ENCODE data around the gene CDC42SE2.
A peak's percentile ranks its signal among the peaks of the same experiment; 100 is the strongest.

The CDC42SE2 gene

GRCh38 chr5:131263648-131264450, at the start of gene CDC42SE2:
TSS of gene CDC42SE2 (plus strand) at chr5:131264053. CDS start at chr5:131359494, 95,441 bp downstream.
- H3K36me3 ChIP-seq (ENCODE audit: control insufficient read depth, insufficient read depth, low read length), result peaks cover 2% of the 10 kb centered on the region
- H3K27ac ChIP-seq (ENCODE audit: low read depth, low read length), result peak within 1 kb of the TSS; percentile 83
- H3K27me3 ChIP-seq (ENCODE audit: control insufficient read depth, insufficient read depth, low read length), result no peaks in the 10 kb centered on the region
- H3K4me3 ChIP-seq (ENCODE audit: low read length), result peak within 1 kb of the TSS; percentile 100
- H3K9ac ChIP-seq (ENCODE audit: low read length), result peak within 1 kb of the TSS; percentile 95
- peaks cover 8% of the 10 kb centered on the region for H3K4me1 ChIP-seq (ENCODE audit: control insufficient read depth, insufficient read depth, low read length)

GRCh38 chr5:131214609-131215227, 49.1 kb upstream of the CDC42SE2 start:
- Histone ChIP-seq H3K4me1 (ENCODE audit: control insufficient read depth, insufficient read depth, low read length) (no peaks in the 10 kb centered on the region), H3K9ac (ENCODE audit: low read length) (no peak overlapping the region), H3K36me3 (ENCODE audit: control insufficient read depth, insufficient read depth, low read length) (no peaks in the 10 kb centered on the region), H3K4me3 (ENCODE audit: low read length) (no peak overlapping the region), H3K27ac (ENCODE audit: low read depth, low read length) (no peak overlapping the region), H3K27me3 (ENCODE audit: control insufficient read depth, insufficient read depth, low read length) (no peaks in the 10 kb centered on the region)

- Histone ChIP-seq H3K4me3 (ENCODE audit: low read length) (no peak overlapping the region), H3K27me3 (ENCODE audit: control insufficient read depth, insufficient read depth, low read length) (no peaks in the 10 kb centered on the region), H3K27ac (ENCODE audit: low read depth, low read length) (no peak overlapping the region), H3K9ac (ENCODE audit: low read length) (no peak overlapping the region), H3K4me1 (ENCODE audit: control insufficient read depth, insufficient read depth, low read length) (no peaks in the 10 kb centered on the region), H3K36me3 (ENCODE audit: control insufficient read depth, insufficient read depth, low read length) (no peaks in the 10 kb centered on the region)
These were observed 46.1 kb upstream of the CDC42SE2 start for GRCh38 chr5:131217791-131218190.

- Histone ChIP-seq H3K36me3 (ENCODE audit: control insufficient read depth, insufficient read depth, low read length) (no peaks in the 10 kb centered on the region), H3K4me3 (ENCODE audit: low read length) (no peak overlapping the region), H3K4me1 (ENCODE audit: control insufficient read depth, insufficient read depth, low read length) (no peaks in the 10 kb centered on the region), H3K9ac (ENCODE audit: low read length) (no peak overlapping the region), H3K27ac (ENCODE audit: low read depth, low read length) (no peak overlapping the region), H3K27me3 (ENCODE audit: control insufficient read depth, insufficient read depth, low read length) (no peaks in the 10 kb centered on the region)
These were observed 45.5 kb upstream of the CDC42SE2 start for GRCh38 chr5:131218392-131218791.

GRCh38 chr5:131220566-131220965, 43.3 kb upstream of the CDC42SE2 start:
- Histone ChIP-seq H3K4me3 (ENCODE audit: low read length) (no peak overlapping the region), H3K36me3 (ENCODE audit: control insufficient read depth, insufficient read depth, low read length) (no peaks in the 10 kb centered on the region), H3K27me3 (ENCODE audit: control insufficient read depth, insufficient read depth, low read length) (no peaks in the 10 kb centered on the region), H3K4me1 (ENCODE audit: control insufficient read depth, insufficient read depth, low read length) (no peaks in the 10 kb centered on the region), H3K27ac (ENCODE audit: low read depth, low read length) (no peak overlapping the region), H3K9ac (ENCODE audit: low read length) (no peak overlapping the region)

- Histone ChIP-seq H3K4me1 (ENCODE audit: control insufficient read depth, insufficient read depth, low read length) (no peaks in the 10 kb centered on the region), H3K9ac (ENCODE audit: low read length) (no peak overlapping the region), H3K27ac (ENCODE audit: low read depth, low read length) (no peak overlapping the region), H3K4me3 (ENCODE audit: low read length) (no peak overlapping the region), H3K27me3 (ENCODE audit: control insufficient read depth, insufficient read depth, low read length) (no peaks in the 10 kb centered on the region), H3K36me3 (ENCODE audit: control insufficient read depth, insufficient read depth, low read length) (no peaks in the 10 kb centered on the region)
These were observed 42.7 kb upstream of the CDC42SE2 start for GRCh38 chr5:131221008-131221703.

GRCh38 chr5:131221888-131222287, 42.0 kb upstream of the CDC42SE2 start:
- Histone ChIP-seq H3K4me3 (ENCODE audit: low read length) (no peak overlapping the region), H3K36me3 (ENCODE audit: control insufficient read depth, insufficient read depth, low read length) (no peaks in the 10 kb centered on the region), H3K4me1 (ENCODE audit: control insufficient read depth, insufficient read depth, low read length) (no peaks in the 10 kb centered on the region), H3K27me3 (ENCODE audit: control insufficient read depth, insufficient read depth, low read length) (no peaks in the 10 kb centered on the region), H3K27ac (ENCODE audit: low read depth, low read length) (no peak overlapping the region), H3K9ac (ENCODE audit: low read length) (no peak overlapping the region)

- H3K27ac ChIP-seq (ENCODE audit: low read depth, low read length), result no peak overlapping the region
These were observed 41.1 kb upstream of the CDC42SE2 start for GRCh38 chr5:131222731-131223130.

GRCh38 chr5:131223751-131224386, 40.0 kb upstream of the CDC42SE2 start:
- Histone ChIP-seq H3K27me3 (ENCODE audit: control insufficient read depth, insufficient read depth, low read length) (no peaks in the 10 kb centered on the region), H3K9ac (ENCODE audit: low read length) (no peak overlapping the region), H3K4me1 (ENCODE audit: control insufficient read depth, insufficient read depth, low read length) (no peaks in the 10 kb centered on the region), H3K27ac (ENCODE audit: low read depth, low read length) (no peak overlapping the region), H3K4me3 (ENCODE audit: low read length) (no peak overlapping the region), H3K36me3 (ENCODE audit: control insufficient read depth, insufficient read depth, low read length) (no peaks in the 10 kb centered on the region)

More at GRCh38 chr5:131222731-131223130, 41.1 kb upstream of the CDC42SE2 start:
- H3K9ac ChIP-seq (ENCODE audit: low read length), result no peak overlapping the region
- no peaks in the 10 kb centered on the region for H3K27me3 ChIP-seq (ENCODE audit: control insufficient read depth, insufficient read depth, low read length)
- no peaks in the 10 kb centered on the region for H3K4me1 ChIP-seq (ENCODE audit: control insufficient read depth, insufficient read depth, low read length)
- no peaks in the 10 kb centered on the region for H3K36me3 ChIP-seq (ENCODE audit: control insufficient read depth, insufficient read depth, low read length)
- no peak overlapping the region for H3K4me3 ChIP-seq (ENCODE audit: low read length)

GRCh38 chr5:131224387-131225201, 39.3 kb upstream of the CDC42SE2 start:
- no peaks in the 10 kb centered on the region for H3K36me3 ChIP-seq (ENCODE audit: control insufficient read depth, insufficient read depth, low read length)
- H3K27me3 ChIP-seq (ENCODE audit: control insufficient read depth, insufficient read depth, low read length), result no peaks in the 10 kb centered on the region
- no peak overlapping the region for H3K27ac ChIP-seq (ENCODE audit: low read depth, low read length)
- no peaks in the 10 kb centered on the region for H3K4me1 ChIP-seq (ENCODE audit: control insufficient read depth, insufficient read depth, low read length)
- H3K4me3 ChIP-seq (ENCODE audit: low read length), result peak overlapping the region; percentile 49
- no peak overlapping the region for H3K9ac ChIP-seq (ENCODE audit: low read length)

- no peak overlapping the region for H3K27ac ChIP-seq (ENCODE audit: low read depth, low read length)
- H3K4me3 ChIP-seq (ENCODE audit: low read length), result no peak overlapping the region
- H3K4me1 ChIP-seq (ENCODE audit: control insufficient read depth, insufficient read depth, low read length), result no peaks in the 10 kb centered on the region
- H3K27me3 ChIP-seq (ENCODE audit: control insufficient read depth, insufficient read depth, low read length), result no peaks in the 10 kb centered on the region
- no peak overlapping the region for H3K9ac ChIP-seq (ENCODE audit: low read length)
- no peaks in the 10 kb centered on the region for H3K36me3 ChIP-seq (ENCODE audit: control insufficient read depth, insufficient read depth, low read length)
These were observed 38.4 kb upstream of the CDC42SE2 start for GRCh38 chr5:131225282-131225974.
